Colonic mucosa (tissue), 4 donors: ENCODE data around the gene ANP32A. TPM values are rescaled to one million over a fixed set of nuclear protein-coding genes. Genes with fewer than 3 reads are reported as not detected.

ENCODE experiments used
- DNase-seq: peaks from one replicate; pipeline ENCODE4 v3.0.0-alpha.2; 2020
- H3K27ac ChIP-seq: fragments of 200-600 bp; one replicate; pipeline ENCODE4 v1.8.0; 2021
- H3K27me3 ChIP-seq: fragments of 200-600 bp; one replicate; pipeline ENCODE4 v1.8.0; 2021
- H3K36me3 ChIP-seq: fragments of 200-600 bp; one replicate; pipeline ENCODE4 v1.8.0; 2021
- H3K4me1 ChIP-seq: fragments of 200-600 bp; one replicate; pipeline ENCODE4 v1.8.0; 2021; ENCODE audit warnings: mild to moderate bottlenecking
- H3K4me3 ChIP-seq: fragments of 200-600 bp; one replicate; pipeline ENCODE4 v1.8.0; 2021
- H3K9ac ChIP-seq, 2 donors: one replicate each; pipeline ENCODE4 v1.7.0; 2013; ENCODE audit warnings: control low read depth in 2 of 2, low read depth in 2 of 2, low read length in 2 of 2
- H3K9me3 ChIP-seq: fragments of 200-600 bp; one replicate; pipeline ENCODE4 v1.8.0; 2021
- CTCF ChIP-seq: fragments of 200-600 bp; IDR thresholded peaks from one replicate; pipeline ENCODE4 v1.8.0; 2022; ENCODE audit warnings: antibody characterized with exemption, mild to moderate bottlenecking
- intact Hi-C: fragments of 100-400 bp; cut with DNase I; formaldehyde crosslinking; loops from one replicate; pipeline ENCODE4 v1.14.1; 2022
- total RNA-seq, 2 donors: library from RNA; stranded (reverse); fragmentation: NEBNext Ultra II Directional in 1 of 2; extraction: Animal tissue kit (Norgen Biotek cat#: 25700) in 1 of 2; gene quantifications; one replicate each; pipeline ENCODE4 v1.2.1, GENCODE V29; 2021
- donor health status: healthy.
- donor health status: DM: no; HTN: no; CAD: no.
- donor health status: DM: no; HTN: no; CAD: no.

ANP32A gene
- total RNA-seq, 2 donors from 2014 or later: 126 to 177 TPM

GRCh38 chr15:68774120-68774519, 46.6 kb downstream of the ANP32A start:
- no peak overlapping the region for H3K4me3 ChIP-seq
- no peak overlapping the region for H3K27ac ChIP-seq
- no peaks in the 10 kb centered on the region for H3K36me3 ChIP-seq
- no peaks in the 10 kb centered on the region for H3K9me3 ChIP-seq
- no peaks in the 10 kb centered on the region for H3K27me3 ChIP-seq
- no peaks in the 10 kb centered on the region for H3K4me1 ChIP-seq
- TF ChIP-seq CTCF: no peak
- H3K9ac ChIP-seq: no peak overlapping the region
- DNase-seq: no peak
- intact Hi-C loops: no loop called here

- Histone ChIP-seq H3K4me1 (no peaks in the 10 kb centered on the region), H3K27me3 (no peaks in the 10 kb centered on the region), H3K4me3 (no peak overlapping the region), H3K36me3 (no peaks in the 10 kb centered on the region), H3K27ac (no peak overlapping the region), H3K9ac (no peak overlapping the region), H3K9me3 (no peaks in the 10 kb centered on the region)
- DNase-seq: no peak
- intact Hi-C loops: no loop called here
- TF ChIP-seq CTCF: no peak
Measured at GRCh38 chr15:68773036-68773435, 47.7 kb downstream of the ANP32A start.

- TF ChIP-seq CTCF: no peak
- no peak overlapping the region for H3K27ac ChIP-seq
- H3K4me1 ChIP-seq: no peaks in the 10 kb centered on the region
- no peak overlapping the region for H3K4me3 ChIP-seq
- H3K9ac ChIP-seq: no peak overlapping the region
- no peaks in the 10 kb centered on the region for H3K36me3 ChIP-seq
- no peak for DNase-seq
- H3K9me3 ChIP-seq: no peaks in the 10 kb centered on the region
- intact Hi-C loops: no loop called here
- H3K27me3 ChIP-seq: no peaks in the 10 kb centered on the region
Measured at GRCh38 chr15:68770216-68770615, 50.5 kb downstream of the ANP32A start.

GRCh38 chr15:68769702-68770101, 51.0 kb downstream of the ANP32A start:
- no peak overlapping the region for H3K4me3 ChIP-seq
- TF ChIP-seq CTCF: no peak
- no peaks in the 10 kb centered on the region for H3K36me3 ChIP-seq
- H3K27ac ChIP-seq: no peak overlapping the region
- intact Hi-C loops: no loop called here
- H3K9me3 ChIP-seq: no peaks in the 10 kb centered on the region
- no peaks in the 10 kb centered on the region for H3K27me3 ChIP-seq
- no peaks in the 10 kb centered on the region for H3K4me1 ChIP-seq
- no peak for DNase-seq
- no peak overlapping the region for H3K9ac ChIP-seq

- Histone ChIP-seq H3K4me1 (no peaks in the 10 kb centered on the region), H3K4me3 (no peak overlapping the region), H3K27ac (no peak overlapping the region), H3K36me3 (no peaks in the 10 kb centered on the region), H3K27me3 (no peaks in the 10 kb centered on the region), H3K9ac (no peak overlapping the region), H3K9me3 (no peaks in the 10 kb centered on the region)
- intact Hi-C loops: no loop called here
- TF ChIP-seq CTCF: no peak
- DNase-seq: no peak
Measured at GRCh38 chr15:68768321-68768720, 52.4 kb downstream of the ANP32A start.

- intact Hi-C loops: no loop called here
Measured at GRCh38 chr15:68767833-68768232, 52.9 kb downstream of the ANP32A start.

More at GRCh38 chr15:68767833-68768232, 52.9 kb downstream of the ANP32A start:
- no peak overlapping the region for H3K9ac ChIP-seq
- no peaks in the 10 kb centered on the region for H3K27me3 ChIP-seq
- H3K4me3 ChIP-seq: no peak overlapping the region
- H3K27ac ChIP-seq: no peak overlapping the region
- no peaks in the 10 kb centered on the region for H3K4me1 ChIP-seq
- DNase-seq: no peak
- no peak for TF ChIP-seq CTCF
- H3K36me3 ChIP-seq: no peaks in the 10 kb centered on the region
- H3K9me3 ChIP-seq: no peaks in the 10 kb centered on the region
